Trophoblast cell (in vitro differentiated cells and primary cell): Measurements from ENCODE around the gene PDIA5.

Experiments
- DNase-seq, 2 donors: peaks; one replicate each; pipeline ENCODE4 v3.0.0-alpha.2; 2016
- H2AFZ ChIP-seq: 2 replicates; pipeline ENCODE4 v1.6.1; 2013; ENCODE audit warnings: low read length, moderate library complexity, mild to moderate bottlenecking; ENCODE audit not compliant: insufficient read depth, poor library complexity
- H2AK5ac ChIP-seq: 2 replicates; pipeline ENCODE4 v1.6.1; 2013; ENCODE audit warnings: mild to moderate bottlenecking, low read length
- H2BK120ac ChIP-seq: 2 replicates; pipeline ENCODE4 v1.6.1; 2013; ENCODE audit warnings: low read length, mild to moderate bottlenecking, moderate library complexity; ENCODE audit not compliant: insufficient read depth, poor library complexity
- H2BK12ac ChIP-seq: 2 replicates; pipeline ENCODE4 v1.6.1; 2013; ENCODE audit warnings: mild to moderate bottlenecking, low read length, moderate library complexity
- H2BK5ac ChIP-seq: 2 replicates; pipeline ENCODE4 v1.6.1; 2013; ENCODE audit warnings: low read length, low read depth, moderate library complexity, mild to moderate bottlenecking; ENCODE audit not compliant: poor library complexity
- H3K14ac ChIP-seq: 2 replicates; pipeline ENCODE4 v1.6.1; 2013; ENCODE audit warnings: mild to moderate bottlenecking, low read length
- H3K18ac ChIP-seq: 2 replicates; pipeline ENCODE4 v1.6.1; 2013; ENCODE audit warnings: mild to moderate bottlenecking, low read length
- H3K23ac ChIP-seq: 2 replicates; pipeline ENCODE4 v1.6.1; 2013; ENCODE audit warnings: low read length
- H3K27ac ChIP-seq: 2 replicates; pipeline ENCODE4 v1.5.1; 2013; ENCODE audit warnings: low read depth, mild to moderate bottlenecking, inconsistent platforms, low read length, moderate library complexity
- H3K27me3 ChIP-seq: 2 replicates; pipeline ENCODE4 v1.6.1; 2013; ENCODE audit warnings: inconsistent platforms, mild to moderate bottlenecking, low read length, moderate library complexity; ENCODE audit not compliant: insufficient read depth
- H3K36me3 ChIP-seq, 2 experiments: 1 replicate in 1 of 2; 2 replicates in 1 of 2; pipeline ENCODE4 v1.6.1; 2013; ENCODE audit warnings: low read length in 2 of 2, mild to moderate bottlenecking in 2 of 2, moderate library complexity in 1 of 2; ENCODE audit not compliant: insufficient read depth in 2 of 2, control insufficient read depth in 1 of 2
- H3K4ac ChIP-seq: 2 replicates; pipeline ENCODE4 v1.6.1; 2013; ENCODE audit warnings: low read depth, mild to moderate bottlenecking, low read length, moderate library complexity
- H3K4me1 ChIP-seq, 2 experiments: 1 replicate in 1 of 2; 2 replicates in 1 of 2; pipeline ENCODE4 v1.6.1; 2013; ENCODE audit warnings: low read length in 2 of 2, mild to moderate bottlenecking in 2 of 2, moderate library complexity in 1 of 2; ENCODE audit not compliant: insufficient read depth in 2 of 2, control insufficient read depth in 1 of 2
- H3K4me2 ChIP-seq: 2 replicates; pipeline ENCODE4 v1.6.1; 2013; ENCODE audit warnings: inconsistent platforms, mild to moderate bottlenecking, low read length, moderate library complexity
- H3K4me3 ChIP-seq: 2 replicates; pipeline ENCODE4 v1.5.1; 2013; ENCODE audit warnings: mild to moderate bottlenecking, low read depth, low read length, inconsistent platforms
- H3K79me1 ChIP-seq: one replicate; pipeline ENCODE4 v1.6.1; 2013; ENCODE audit warnings: low read length
- H3K79me2 ChIP-seq: 2 replicates; pipeline ENCODE4 v1.6.1; 2013; ENCODE audit warnings: low read length, mild to moderate bottlenecking; ENCODE audit not compliant: control insufficient read depth, insufficient read depth, poor library complexity
- H3K9ac ChIP-seq: 2 replicates; pipeline ENCODE4 v1.6.1; 2013; ENCODE audit warnings: mild to moderate bottlenecking, low read length
- H3K9me3 ChIP-seq: 2 replicates; pipeline ENCODE4 v1.6.1; 2013; ENCODE audit warnings: low read depth, mild to moderate bottlenecking, control low read depth, inconsistent platforms, low read length; ENCODE audit not compliant: insufficient read depth
- H4K12ac ChIP-seq: 2 replicates; pipeline ENCODE4 v1.6.1; 2013; ENCODE audit warnings: low read depth, mild to moderate bottlenecking, low read length, moderate library complexity
- H4K8ac ChIP-seq: 2 replicates; pipeline ENCODE4 v1.6.1; 2013; ENCODE audit warnings: low read depth, mild to moderate bottlenecking, low read length, moderate library complexity
- H4K91ac ChIP-seq: one replicate; pipeline ENCODE4 v1.6.1; 2013; ENCODE audit warnings: low read depth, mild to moderate bottlenecking, low read length, moderate library complexity
- WGBS: extraction: QIAGEN DNeasy Blood & Tissue Kit; methylation state at CpG from one replicate; pipeline ENCODE4 v1.1.7; 2013; ENCODE audit warnings: missing lambda C conversion rate; ENCODE audit not compliant: insufficient read length, insufficient coverage; ENCODE audit errors: extremely low coverage; 5-methylcytosine and 5-hydroxymethylcytosine counted together

The PDIA5 gene

GRCh38 chr3:123072564-123072963 is 5.7 kb downstream of the PDIA5 start:
- Histone ChIP-seq H3K23ac (no peak overlapping the region), H3K4me1 (peaks cover 10 to 16% of the 10 kb centered on the region in 2 experiments), H3K14ac (no peak overlapping the region), H3K4ac (peak overlapping the region; percentile 39), H3K9ac (no peak overlapping the region), H3K79me1 (peaks cover 8% of the 10 kb centered on the region), H2BK120ac (no peak overlapping the region), H3K36me3 (peaks cover 0 to 2% of the 10 kb centered on the region in 2 experiments), H2AFZ (no peak overlapping the region), H3K4me3 (no peak overlapping the region), H2BK5ac (no peak overlapping the region), H4K12ac (no peak overlapping the region), H3K27ac (no peak overlapping the region), H3K18ac (no peak overlapping the region), H3K9me3 (peaks cover 2% of the 10 kb centered on the region), H3K4me2 (no peak overlapping the region), H2BK12ac (no peak overlapping the region), H4K91ac (no peak overlapping the region), H3K79me2 (peaks cover 20% of the 10 kb centered on the region), H2AK5ac (no peak overlapping the region), H4K8ac (no peak overlapping the region), H3K27me3 (no peaks in the 10 kb centered on the region)
- no peak for DNase-seq
- no CpG with 5 or more reads among the region's 1 CpG for WGBS

GRCh38 chr3:123075359-123075758 is 8.5 kb downstream of the PDIA5 start:
- peaks cover 0 to 5% of the 10 kb centered on the region in 2 experiments for H3K4me1 ChIP-seq
- H3K27me3 ChIP-seq, result no peaks in the 10 kb centered on the region
- H3K79me2 ChIP-seq, result peaks cover 8% of the 10 kb centered on the region
- H2AK5ac ChIP-seq, result no peak overlapping the region
- H2BK5ac ChIP-seq, result no peak overlapping the region
- peaks cover 2% of the 10 kb centered on the region for H3K9me3 ChIP-seq
- no peak overlapping the region for H2BK12ac ChIP-seq
- DNase-seq, result peak in 1 of 2 donors; percentile 47
- H3K27ac ChIP-seq, result no peak overlapping the region
- H4K8ac ChIP-seq, result no peak overlapping the region
- H2AFZ ChIP-seq, result no peak overlapping the region
- WGBS, result no CpG with 5 or more reads among the region's 1 CpG
- no peak overlapping the region for H3K18ac ChIP-seq
- H3K4ac ChIP-seq, result no peak overlapping the region
- no peak overlapping the region for H3K9ac ChIP-seq
- H4K91ac ChIP-seq, result no peak overlapping the region
- H3K23ac ChIP-seq, result no peak overlapping the region
- no peak overlapping the region for H3K4me2 ChIP-seq
- no peaks in the 10 kb centered on the region for H3K79me1 ChIP-seq
- H4K12ac ChIP-seq, result no peak overlapping the region
- H3K4me3 ChIP-seq, result no peak overlapping the region
- no peak overlapping the region for H3K14ac ChIP-seq
- H2BK120ac ChIP-seq, result no peak overlapping the region
- peaks cover 0 to 4% of the 10 kb centered on the region in 2 experiments for H3K36me3 ChIP-seq

- Histone ChIP-seq H3K27ac (no peak overlapping the region), H2BK120ac (no peak overlapping the region), H3K23ac (no peak overlapping the region), H4K8ac (no peak overlapping the region), H3K79me2 (peaks cover 5% of the 10 kb centered on the region), H3K4me1 (peaks cover 3 to 8% of the 10 kb centered on the region in 2 experiments), H3K4me2 (no peak overlapping the region), H3K36me3 (peaks cover 0 to 4% of the 10 kb centered on the region in 2 experiments), H2AFZ (no peak overlapping the region), H2BK12ac (no peak overlapping the region), H3K27me3 (no peaks in the 10 kb centered on the region), H4K91ac (no peak overlapping the region), H3K18ac (no peak overlapping the region), H4K12ac (no peak overlapping the region), H3K79me1 (peaks cover 1% of the 10 kb centered on the region), H3K4me3 (no peak overlapping the region), H3K9me3 (peaks cover 2% of the 10 kb centered on the region), H3K9ac (no peak overlapping the region), H2AK5ac (no peak overlapping the region), H3K4ac (peak overlapping the region; percentile 55), H2BK5ac (no peak overlapping the region), H3K14ac (no peak overlapping the region)
- WGBS, result no CpG with 5 or more reads among the region's 4 CpGs
- DNase-seq, result no peak
Measured at GRCh38 chr3:123076112-123076495, 9.3 kb downstream of the PDIA5 start.

- Histone ChIP-seq H2BK12ac (no peak overlapping the region), H3K23ac (no peak overlapping the region), H3K4me3 (no peak overlapping the region), H4K12ac (no peak overlapping the region), H3K27ac (no peak overlapping the region), H3K9me3 (peaks cover 2% of the 10 kb centered on the region), H2BK5ac (no peak overlapping the region), H3K27me3 (no peaks in the 10 kb centered on the region), H4K8ac (no peak overlapping the region), H3K79me2 (peaks cover 5% of the 10 kb centered on the region), H2BK120ac (no peak overlapping the region), H3K18ac (no peak overlapping the region), H3K4me1 (peaks cover 5 to 13% of the 10 kb centered on the region in 2 experiments), H2AK5ac (no peak overlapping the region), H3K79me1 (peaks cover 1% of the 10 kb centered on the region), H3K36me3 (peaks cover 0 to 4% of the 10 kb centered on the region in 2 experiments), H3K14ac (no peak overlapping the region), H3K4ac (no peak overlapping the region), H4K91ac (no peak overlapping the region), H3K9ac (no peak overlapping the region), H3K4me2 (no peak overlapping the region), H2AFZ (no peak overlapping the region)
- no CpG with 5 or more reads among the region's 6 CpGs for WGBS
- no peak for DNase-seq
Measured at GRCh38 chr3:123076496-123077418, 9.9 kb downstream of the PDIA5 start.
